Measurements from ENCODE around the gene GPC5. TPM values are rescaled to one million over a fixed set of nuclear protein-coding genes. Genes with fewer than 3 reads are reported as not detected.

The GPC5 gene
- total and polyA plus RNA-seq, 2 of the 8 experiments (the other 6 are each of a cell fraction or from before 2014, with no cell fraction given) = 0.20 to 0.39 TPM

- TF ChIP-seq CHD7 (IDR thresholded peaks at IDR 0.05; ENCODE audit: insufficient replicate concordance, low read length) (no peak), HDAC2 (IDR thresholded peaks at IDR 0.05; ENCODE audit: borderline replicate concordance in 1 of 2, low read depth in 2 of 2, low read length in 2 of 2) (no peak), RXRA (IDR thresholded peaks at IDR 0.05; ENCODE audit: insufficient read depth, low read depth, low read length) (no peak), SP1 (IDR thresholded peaks at IDR 0.05; ENCODE audit: low read depth, low read length) (no peak), JUND (IDR thresholded peaks at IDR 0.05; ENCODE audit: low read length) (no peak), POLR2A (IDR thresholded peaks at IDR 0.05; ENCODE audit: control extremely low read depth in 1 of 2, low read depth in 2 of 2, low read length in 2 of 2) (no peak)
Observed at GRCh38 chr13:91762957-91763356, 364.5 kb downstream of the GPC5 start (continued).

Measured in H1 (cell line).